GM23338 (cell line): ENCODE results near the gene CDC42BPA. TPM values are rescaled to one million over a fixed set of nuclear protein-coding genes. Genes with fewer than 3 reads are reported as not detected.

Source experiments
- ATAC-seq: fragments of 200-7000 bp; cut with Tn5 transposase; 3 replicates; pipeline ENCODE4 v1.9.1; 2020
- DNase-seq: peaks from one replicate; pipeline ENCODE4 v3.0.0-alpha.2; 2015; ENCODE audit warnings: low spot score
- H2AFZ ChIP-seq: fragments of 200-600 bp; sonication (generic); 2 replicates; pipeline ENCODE4 v1.8.0; 2016; ENCODE audit warnings: antibody characterized with exemption, mild to moderate bottlenecking, moderate library complexity
- H3F3A ChIP-seq: fragments of 200-600 bp; sonication (generic); replicated peaks from 2 replicates; pipeline ENCODE4 v1.8.0; 2017; ENCODE audit warnings: antibody characterized with exemption, mixed run types, low read depth
- H3K27ac ChIP-seq: fragments of 200-600 bp; sonication (generic); 2 replicates; pipeline ENCODE4 v1.6.1; 2016; ENCODE audit warnings: low read depth
- H3K27me3 ChIP-seq: fragments of 200-600 bp; sonication (generic); 2 replicates; pipeline ENCODE4 v1.8.0; 2016; ENCODE audit warnings: mild to moderate bottlenecking, mixed run types, moderate library complexity; ENCODE audit not compliant: insufficient read depth
- H3K36me3 ChIP-seq: fragments of 200-600 bp; sonication (generic); 2 replicates; pipeline ENCODE4 v1.8.0; 2016; ENCODE audit warnings: mild to moderate bottlenecking; ENCODE audit not compliant: insufficient read depth
- H3K4me1 ChIP-seq: fragments of 200-600 bp; sonication (generic); 2 replicates; pipeline ENCODE4 v1.8.0; 2016; ENCODE audit warnings: mild to moderate bottlenecking, moderate library complexity; ENCODE audit not compliant: insufficient read depth
- H3K4me2 ChIP-seq: fragments of 200-600 bp; sonication (generic); 2 replicates; pipeline ENCODE4 v1.7.1; 2017; ENCODE audit warnings: mixed run types
- H3K4me3 ChIP-seq: fragments of 200-600 bp; sonication (generic); 2 replicates; pipeline ENCODE4 v1.6.1; 2016; ENCODE audit warnings: mixed run types
- H3K79me2 ChIP-seq: fragments of 200-600 bp; sonication (generic); replicated peaks from 2 replicates; pipeline ENCODE4 v1.8.0; 2017; ENCODE audit warnings: mild to moderate bottlenecking; ENCODE audit not compliant: insufficient read depth
- H3K9me2 ChIP-seq: fragments of 200-600 bp; sonication (generic); 2 replicates; pipeline ENCODE4 v1.8.0; 2017; ENCODE audit not compliant: insufficient read depth
- H4K20me1 ChIP-seq: fragments of 200-600 bp; sonication (generic); replicated peaks from 2 replicates; pipeline ENCODE4 v1.8.0; 2017; ENCODE audit warnings: mild to moderate bottlenecking; ENCODE audit not compliant: insufficient read depth
- H3K27ac Mint-ChIP-seq: 2 replicates; pipeline ENCODE4 v1.8.0; 2020; ENCODE audit warnings: inconsistent platforms, mild to moderate bottlenecking, moderate library complexity, mixed read lengths
- H3K27me3 Mint-ChIP-seq: 3 replicates; pipeline ENCODE4 v1.8.0; 2022; ENCODE audit warnings: low read depth, mild to moderate bottlenecking, moderate library complexity, mixed read lengths, inconsistent platforms; ENCODE audit not compliant: insufficient read depth, poor library complexity
- H3K36me3 Mint-ChIP-seq: 3 replicates; pipeline ENCODE4 v1.8.0; 2021; ENCODE audit warnings: low read depth, mild to moderate bottlenecking, inconsistent platforms, moderate library complexity, mixed read lengths
- H3K4me1 Mint-ChIP-seq: 3 replicates; pipeline ENCODE4 v1.8.0; 2020; ENCODE audit warnings: mild to moderate bottlenecking, inconsistent platforms, mixed read lengths
- H3K4me3 Mint-ChIP-seq: 3 replicates; pipeline ENCODE4 v1.8.0; 2021; ENCODE audit warnings: moderate library complexity, mild to moderate bottlenecking, inconsistent platforms, mixed read lengths
- H3K9me3 Mint-ChIP-seq: 3 replicates; pipeline ENCODE4 v1.8.0; 2020; ENCODE audit warnings: moderate library complexity, mild to moderate bottlenecking, inconsistent platforms, mixed read lengths
- CREB1 ChIP-seq: fragments of 250-450 bp; sonication (Bioruptor Pico); IDR thresholded peaks from 2 replicates; pipeline ENCODE4 v1.5.0; 2020; ENCODE audit warnings: low read depth, mild to moderate bottlenecking, moderate library complexity
- EZH2 ChIP-seq: fragments of 200-600 bp; sonication (generic); IDR thresholded peaks from one replicate; pipeline ENCODE4 v1.8.0; 2017; ENCODE audit warnings: antibody characterized with exemption, mild to moderate bottlenecking, low read depth; ENCODE audit not compliant: unreplicated experiment
- EZH2phosphoT487 ChIP-seq: fragments of 200-600 bp; sonication (generic); IDR thresholded peaks from one replicate; pipeline ENCODE4 v1.8.1; 2018; ENCODE audit warnings: antibody characterized with exemption; ENCODE audit not compliant: unreplicated experiment
- JUNB ChIP-seq: IDR thresholded peaks from one replicate; pipeline ENCODE4 v1.6.1; 2016; ENCODE audit warnings: antibody characterized with exemption; ENCODE audit not compliant: unreplicated experiment
- NANOG ChIP-seq: IDR thresholded peaks from 2 replicates; pipeline ENCODE4 v1.6.1; 2016; ENCODE audit warnings: antibody characterized with exemption, borderline replicate concordance
- POLR2AphosphoS5 ChIP-seq: IDR thresholded peaks from 2 replicates; pipeline ENCODE4 v1.6.1; 2016; ENCODE audit warnings: antibody characterized with exemption, low read depth
- REST ChIP-seq: IDR thresholded peaks from one replicate; pipeline ENCODE4 v1.6.1; 2018; ENCODE audit warnings: antibody characterized with exemption; ENCODE audit not compliant: unreplicated experiment
- STAT1 ChIP-seq: IDR thresholded peaks from one replicate; pipeline ENCODE4 v1.6.1; 2016; ENCODE audit warnings: antibody characterized with exemption; ENCODE audit not compliant: unreplicated experiment
- ZNF114 ChIP-seq: fragments of 250-450 bp; sonication (Bioruptor Pico); IDR thresholded peaks from 2 replicates; pipeline ENCODE4 v1.5.0; 2020; ENCODE audit warnings: mild to moderate bottlenecking, moderate library complexity
- ZNF331 ChIP-seq: fragments of 250-450 bp; sonication (Bioruptor Pico); IDR thresholded peaks from 2 replicates; pipeline ENCODE4 v1.5.0; 2020; ENCODE audit warnings: low read depth, mild to moderate bottlenecking, moderate library complexity
- ZNF462 ChIP-seq: fragments of 250-450 bp; sonication (Bioruptor Pico); IDR thresholded peaks from 2 replicates; pipeline ENCODE4 v1.5.0; 2020; ENCODE audit warnings: mild to moderate bottlenecking, moderate library complexity
- polyA plus RNA-seq: library from polyadenylated mRNA; unstranded; fragments of >200 nt; fragmentation: Nextera tagmentation; extraction: Ambion mirVana; gene quantifications from 2 replicates; pipeline ENCODE4 v1.2.1, GENCODE V29; 2016
- total RNA-seq: library from RNA; depleted of rRNA; stranded (reverse); fragments of >200 nt; shearing (Covaris generic); gene quantifications from 2 replicates; pipeline ENCODE4 v1.2.3, GENCODE V29; 2014
- TF ChIP-seq, protein P1 (sequence below): IDR thresholded peaks from 2 replicates; pipeline ENCODE4 v1.6.1; 2016; ENCODE audit warnings: antibody characterized with exemption
- TF ChIP-seq, protein P2 (sequence below), 2 experiments: fragments of 200-600 bp in 1 of 2; sonication (generic) in 1 of 2; conservative IDR thresholded peaks; 2 replicates each; pipeline versions ENCODE4 v1.5.1 to v1.6.1; 2016 to 2017; ENCODE audit warnings: antibody characterized with exemption in 2 of 2, low read depth in 2 of 2, mild to moderate bottlenecking in 2 of 2, moderate library complexity in 1 of 2

Gene CDC42BPA
- total and polyA plus RNA-seq, 2 experiments from 2014 or later: 17.7 to 40.1 TPM

- no peak overlapping the region for H3K27ac ChIP-seq
- H3K4me3 ChIP-seq: no peak overlapping the region
- Mint-ChIP-seq H3K27me3 (peaks cover 7% of the 10 kb centered on the region), H3K4me1 (peaks cover 19% of the 10 kb centered on the region; the same call in 2 of the 3 replicates), H3K9me3 (no peaks in the 10 kb centered on the region), H3K27ac (peak overlapping the region; percentile 54), H3K4me3 (no peak overlapping the region), H3K36me3 (peaks cover 6% of the 10 kb centered on the region; the same call in 1 of the 3 replicates)
- TF ChIP-seq, protein P1, sequence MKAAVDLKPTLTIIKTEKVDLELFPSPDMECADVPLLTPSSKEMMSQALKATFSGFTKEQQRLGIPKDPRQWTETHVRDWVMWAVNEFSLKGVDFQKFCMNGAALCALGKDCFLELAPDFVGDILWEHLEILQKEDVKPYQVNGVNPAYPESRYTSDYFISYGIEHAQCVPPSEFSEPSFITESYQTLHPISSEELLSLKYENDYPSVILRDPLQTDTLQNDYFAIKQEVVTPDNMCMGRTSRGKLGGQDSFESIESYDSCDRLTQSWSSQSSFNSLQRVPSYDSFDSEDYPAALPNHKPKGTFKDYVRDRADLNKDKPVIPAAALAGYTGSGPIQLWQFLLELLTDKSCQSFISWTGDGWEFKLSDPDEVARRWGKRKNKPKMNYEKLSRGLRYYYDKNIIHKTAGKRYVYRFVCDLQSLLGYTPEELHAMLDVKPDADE: no peak
- TF ChIP-seq STAT1 (no peak), JUNB (no peak), REST (no peak), ZNF114 (CRISPR knock-in tag) (no peak), EZH2 (no peak), NANOG (no peak), EZH2phosphoT487 (no peak), ZNF462 (no peak), ZNF331 (CRISPR knock-in tag) (no peak), CREB1 (CRISPR knock-in tag) (no peak), POLR2AphosphoS5 (no peak)
- TF ChIP-seq, protein P2, sequence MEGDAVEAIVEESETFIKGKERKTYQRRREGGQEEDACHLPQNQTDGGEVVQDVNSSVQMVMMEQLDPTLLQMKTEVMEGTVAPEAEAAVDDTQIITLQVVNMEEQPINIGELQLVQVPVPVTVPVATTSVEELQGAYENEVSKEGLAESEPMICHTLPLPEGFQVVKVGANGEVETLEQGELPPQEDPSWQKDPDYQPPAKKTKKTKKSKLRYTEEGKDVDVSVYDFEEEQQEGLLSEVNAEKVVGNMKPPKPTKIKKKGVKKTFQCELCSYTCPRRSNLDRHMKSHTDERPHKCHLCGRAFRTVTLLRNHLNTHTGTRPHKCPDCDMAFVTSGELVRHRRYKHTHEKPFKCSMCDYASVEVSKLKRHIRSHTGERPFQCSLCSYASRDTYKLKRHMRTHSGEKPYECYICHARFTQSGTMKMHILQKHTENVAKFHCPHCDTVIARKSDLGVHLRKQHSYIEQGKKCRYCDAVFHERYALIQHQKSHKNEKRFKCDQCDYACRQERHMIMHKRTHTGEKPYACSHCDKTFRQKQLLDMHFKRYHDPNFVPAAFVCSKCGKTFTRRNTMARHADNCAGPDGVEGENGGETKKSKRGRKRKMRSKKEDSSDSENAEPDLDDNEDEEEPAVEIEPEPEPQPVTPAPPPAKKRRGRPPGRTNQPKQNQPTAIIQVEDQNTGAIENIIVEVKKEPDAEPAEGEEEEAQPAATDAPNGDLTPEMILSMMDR (conservative IDR thresholded peaks at IDR 0.05; ENCODE audit: low read depth in 2 of 2): no peak
- H2AFZ ChIP-seq: no peak overlapping the region
- no peak overlapping the region for H3K4me2 ChIP-seq
- H3K9me2 ChIP-seq: no peaks in the 10 kb centered on the region
- ATAC-seq (no peak), DNase-seq (no peak)
- H3K36me3 ChIP-seq: no peaks in the 10 kb centered on the region
- H3K4me1 ChIP-seq: no peaks in the 10 kb centered on the region
- H3F3A ChIP-seq: no peaks in the 10 kb centered on the region
- H3K79me2 ChIP-seq: peaks cover 85% of the 10 kb centered on the region
- no peaks in the 10 kb centered on the region; the same call in 1 of the 2 replicates for H4K20me1 ChIP-seq
- H3K27me3 ChIP-seq: no peaks in the 10 kb centered on the region
These were observed 75.2 kb downstream of the CDC42BPA start for GRCh38 chr1:227242811-227243682.
